ENCODE results near the gene LHFPL3.
"Not testable (repeated sequence)": the region's sequence is repeated elsewhere in the genome, so short reads cannot be mapped to it uniquely, and the experiment has no call there.

LHFPL3 gene

GRCh38 chr7:104328296-104328969, at the start of gene LHFPL3:
Gene LHFPL3 (plus strand): TSS chr7:104328603.
- DNase-seq (ENCODE audit: low read depth in 2 of 2) = no peak

- not testable (repeated sequence) for DNase-seq (ENCODE audit: low read depth in 2 of 2)
Observed at GRCh38 chr7:104281685-104282084, 46.7 kb upstream of the LHFPL3 start.

- DNase-seq (ENCODE audit: low read depth in 2 of 2) = no peak
Observed at GRCh38 chr7:104286839-104287238, 41.6 kb upstream of the LHFPL3 start.

GRCh38 chr7:104288137-104288536, 40.3 kb upstream of the LHFPL3 start:
- no peak for DNase-seq (ENCODE audit: low read depth in 2 of 2)

- DNase-seq (ENCODE audit: low read depth in 2 of 2) = no peak
Observed at GRCh38 chr7:104294291-104294690, 34.1 kb upstream of the LHFPL3 start.

- DNase-seq (ENCODE audit: low read depth in 2 of 2) = no peak
Observed at GRCh38 chr7:104296266-104296665, 32.1 kb upstream of the LHFPL3 start.

- no peak for DNase-seq (ENCODE audit: low read depth in 2 of 2)
Observed at GRCh38 chr7:104296900-104297299, 31.5 kb upstream of the LHFPL3 start.

- DNase-seq (ENCODE audit: low read depth in 2 of 2) = no peak
Observed at GRCh38 chr7:104299323-104299722, 29.1 kb upstream of the LHFPL3 start.

GRCh38 chr7:104299777-104300176, 28.6 kb upstream of the LHFPL3 start:
- DNase-seq (ENCODE audit: low read depth in 2 of 2) = no peak

GRCh38 chr7:104306793-104307192, 21.6 kb upstream of the LHFPL3 start:
- DNase-seq (ENCODE audit: low read depth in 2 of 2) = no peak

GRCh38 chr7:104317948-104318629, 10.3 kb upstream of the LHFPL3 start:
- no peak for DNase-seq (ENCODE audit: low read depth in 2 of 2)

GRCh38 chr7:104327534-104327933, 869 bp upstream of the LHFPL3 start:
- DNase-seq (ENCODE audit: low read depth in 2 of 2) = no peak

GRCh38 chr7:104327938-104328295, 486 bp upstream of the LHFPL3 start:
- no peak for DNase-seq (ENCODE audit: low read depth in 2 of 2)

GRCh38 chr7:104328970-104329825, 795 bp downstream of the LHFPL3 start:
- DNase-seq (ENCODE audit: low read depth in 2 of 2) = no peak

GRCh38 chr7:104341546-104341945, 13.1 kb downstream of the LHFPL3 start:
- no peak for DNase-seq (ENCODE audit: low read depth in 2 of 2)

GRCh38 chr7:104352736-104353135, 24.3 kb downstream of the LHFPL3 start:
- DNase-seq (ENCODE audit: low read depth in 2 of 2) = no peak

GRCh38 chr7:104357166-104357565, 28.8 kb downstream of the LHFPL3 start:
- DNase-seq (ENCODE audit: low read depth in 2 of 2) = no peak

GRCh38 chr7:104358446-104359132, 30.2 kb downstream of the LHFPL3 start:
- DNase-seq (ENCODE audit: low read depth in 2 of 2) = no peak

- DNase-seq (ENCODE audit: low read depth in 2 of 2) = no peak
Observed at GRCh38 chr7:104362756-104363155, 34.4 kb downstream of the LHFPL3 start.

- no peak for DNase-seq (ENCODE audit: low read depth in 2 of 2)
Observed at GRCh38 chr7:104363355-104363754, 35.0 kb downstream of the LHFPL3 start.

GRCh38 chr7:104366390-104366789, 38.0 kb downstream of the LHFPL3 start:
- no peak for DNase-seq (ENCODE audit: low read depth in 2 of 2)

GRCh38 chr7:104367926-104368325, 39.5 kb downstream of the LHFPL3 start:
- no peak for DNase-seq (ENCODE audit: low read depth in 2 of 2)

Data from stimulated activated CD4-positive, alpha-beta T cell treated with anti-CD3 and anti-CD28 coated beads, Interleukin-12 subunit alpha, Interleukin-12 subunit beta, amount 100 ng/mL, for 24 hours (primary cell).